ENCODE measurements around the gene MEF2D. TPM values are rescaled to one million over a fixed set of nuclear protein-coding genes. Genes with fewer than 3 reads are reported as not detected.

Gene MEF2D
- total RNA-seq, 2 experiments from 2014 or later = 155 to 162 TPM

DNA sequence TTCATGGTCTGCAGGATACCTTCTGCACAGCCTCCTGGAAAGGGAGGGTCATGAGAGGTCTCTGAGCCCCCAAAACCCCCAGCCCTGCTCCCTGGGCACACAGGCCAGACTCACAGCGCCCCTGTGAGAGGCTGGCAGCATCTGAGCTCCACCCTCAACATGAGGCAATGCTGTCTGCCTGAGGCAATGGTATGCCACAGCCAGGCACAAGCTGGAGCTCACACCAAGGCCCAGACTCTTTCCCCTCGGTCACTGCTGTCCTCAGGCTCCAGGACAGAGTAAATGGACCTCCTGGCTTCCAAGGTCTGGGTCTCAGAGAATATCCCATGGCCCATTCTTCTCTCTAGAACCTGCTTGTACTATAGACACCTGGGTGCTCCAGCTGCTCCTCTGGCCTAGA is 17.2 kb downstream of the MEF2D start:
- ATAC-seq (ENCODE audit: poor library complexity) (no peak), DNase-seq (no peak)
- intact Hi-C loops (cut with DNase I, micrococcal nuclease) = loop anchor here in 1 of 2 experiments (5.0 to 10.0 kb wide), 2 partner anchors 61 to 99 kb away; no protein-coding TSS in a partner anchor
- peak overlapping the region; percentile 67 for H3K27ac Mint-ChIP-seq
- peaks cover 75% of the 10 kb centered on the region for H3K36me3 Mint-ChIP-seq (ENCODE audit: low read depth)
- H3K4me3 Mint-ChIP-seq = no peak overlapping the region
- POLR2A ChIA-PET = interaction anchor here (1.8 to 7.3 kb wide), 2 partner anchors 16 to 22 kb away, joined by 9 to 145 read pairs; partner anchors contain the start of gene MEF2D
- Histone ChIP-seq H3K27me3 (ENCODE audit: control insufficient read depth in 1 of 2, insufficient read depth in 2 of 2, low read length in 2 of 2) (no peaks in the 10 kb centered on the region), H3K4me3 (ENCODE audit: low read length) (no peak overlapping the region), H3K36me3 (ENCODE audit: insufficient read depth, low read length) (peaks cover 67% of the 10 kb centered on the region), H3K4me1 (ENCODE audit: insufficient read depth, low read length) (peaks cover 73% of the 10 kb centered on the region), H3K9me3 (ENCODE audit: control insufficient read depth in 1 of 2, insufficient read depth in 1 of 2, low read length in 2 of 2) (no peaks in the 10 kb centered on the region), H3K27ac (ENCODE audit: low read depth in 1 of 2, low read length in 2 of 2) (no peak overlapping the region)
- no peaks in the 10 kb centered on the region for H3K9me3 Mint-ChIP-seq
- no peak for TF ChIP-seq CTCF (IDR thresholded peaks at IDR 0.05)
- H3K27me3 Mint-ChIP-seq = no peaks in the 10 kb centered on the region
- CTCF ChIA-PET = interaction anchor here (1.6 to 2.1 kb wide), 2 partner anchors 15 to 18 kb away, joined by 4 to 6 read pairs; no protein-coding TSS in a partner anchor
- H3K4me1 Mint-ChIP-seq (ENCODE audit: low read depth) = peaks cover 70% of the 10 kb centered on the region

DNA sequence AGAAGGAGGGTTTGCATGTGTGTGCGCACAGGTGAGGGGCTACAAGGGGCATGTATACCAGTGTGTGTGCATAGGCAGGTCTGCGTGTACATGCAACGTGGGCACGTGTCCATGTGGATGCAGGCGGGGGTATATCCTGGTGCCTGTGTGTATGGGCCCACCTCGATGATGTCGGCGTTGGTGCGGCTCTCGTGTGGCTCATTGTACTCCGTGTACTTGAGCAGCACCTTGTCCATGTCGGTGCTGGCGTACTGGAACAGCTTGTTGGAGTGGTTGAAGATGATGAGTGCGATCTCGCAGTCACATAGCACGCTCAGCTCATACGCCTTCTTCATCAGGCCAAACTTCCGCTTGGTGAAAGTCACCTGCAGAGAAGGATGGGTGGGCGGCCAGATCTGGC is 18.3 kb downstream of the MEF2D start:
- no peaks in the 10 kb centered on the region for H3K9me3 Mint-ChIP-seq

GRCh38 chr1:156481527-156481926 is 19.0 kb downstream of the MEF2D start:
- POLR2A ChIA-PET = interaction anchor here (1.3 to 7.3 kb wide), 6 partner anchors 9 to 120 kb away, joined by 4 to 145 read pairs (median 10); partner anchors contain the start of genes GPATCH4, MEF2D and NAXE
- TF ChIP-seq CTCF (IDR thresholded peaks at IDR 0.05) = no peak
- Histone ChIP-seq H3K27me3 (ENCODE audit: control insufficient read depth in 1 of 2, insufficient read depth in 2 of 2, low read length in 2 of 2) (no peaks in the 10 kb centered on the region), H3K4me3 (ENCODE audit: low read length) (no peak overlapping the region), H3K36me3 (ENCODE audit: insufficient read depth, low read length) (peaks cover 81% of the 10 kb centered on the region), H3K27ac (ENCODE audit: low read depth in 1 of 2, low read length in 2 of 2) (peak overlapping the region; percentile 52 to 62), H3K9me3 (ENCODE audit: control insufficient read depth in 1 of 2, insufficient read depth in 1 of 2, low read length in 2 of 2) (no peaks in the 10 kb centered on the region), H3K4me1 (ENCODE audit: insufficient read depth, low read length) (peaks cover 55% of the 10 kb centered on the region)
- intact Hi-C loops (cut with DNase I, micrococcal nuclease) = loop anchor here (1.0 to 10.0 kb wide), 3 partner anchors 63 to 127 kb away; no protein-coding TSS in a partner anchor
- H3K4me3 Mint-ChIP-seq = peak overlapping the region; percentile 43
- peaks cover 82% of the 10 kb centered on the region for H3K36me3 Mint-ChIP-seq (ENCODE audit: low read depth)
- peak overlapping the region; percentile 94 for H3K27ac Mint-ChIP-seq
- H3K4me1 Mint-ChIP-seq (ENCODE audit: low read depth) = peaks cover 54% of the 10 kb centered on the region
- H3K27me3 Mint-ChIP-seq = no peaks in the 10 kb centered on the region
- peak; percentile 51 for ATAC-seq (ENCODE audit: poor library complexity)
- H3K9me3 Mint-ChIP-seq = no peaks in the 10 kb centered on the region
- CTCF ChIA-PET = interaction anchor here (1.3 to 2.7 kb wide), 10 partner anchors 9 to 127 kb away, joined by 3 to 77 read pairs (median 10); partner anchors contain the start of genes MEF2D and NAXE
- peak in 3 of 14 experiments; percentile 43 to 67 (median 64) for DNase-seq

More for the DNA sequence above, 18.3 kb downstream of the MEF2D start:
- Histone ChIP-seq H3K27me3 (ENCODE audit: control insufficient read depth in 1 of 2, insufficient read depth in 2 of 2, low read length in 2 of 2) (no peaks in the 10 kb centered on the region), H3K4me3 (ENCODE audit: low read length) (no peak overlapping the region), H3K9me3 (ENCODE audit: control insufficient read depth in 1 of 2, insufficient read depth in 1 of 2, low read length in 2 of 2) (no peaks in the 10 kb centered on the region), H3K4me1 (ENCODE audit: insufficient read depth, low read length) (peaks cover 61% of the 10 kb centered on the region), H3K27ac (ENCODE audit: low read depth in 1 of 2, low read length in 2 of 2) (no peak overlapping the region), H3K36me3 (ENCODE audit: insufficient read depth, low read length) (peaks cover 74% of the 10 kb centered on the region)
- POLR2A ChIA-PET = interaction anchor here (0.7 to 7.3 kb wide), 3 partner anchors 8 to 25 kb away, joined by 3 to 145 read pairs (median 4); partner anchors contain the start of gene MEF2D
- H3K27me3 Mint-ChIP-seq = no peaks in the 10 kb centered on the region
- peak overlapping the region; percentile 94 for H3K27ac Mint-ChIP-seq
- no peak for ATAC-seq (ENCODE audit: poor library complexity)
- no peak overlapping the region for H3K4me3 Mint-ChIP-seq
- TF ChIP-seq CTCF (IDR thresholded peaks at IDR 0.05) = no peak
- CTCF ChIA-PET = interaction anchor here (2.1 to 2.7 kb wide), 2 partner anchors 19 to 21 kb away, joined by 6 to 77 read pairs; partner anchors contain the start of gene MEF2D
- DNase-seq = no peak
- intact Hi-C loops (cut with DNase I, micrococcal nuclease) = loop anchor here (1.0 to 10.0 kb wide), 3 partner anchors 17 to 100 kb away; no protein-coding TSS in a partner anchor
- peaks cover 59% of the 10 kb centered on the region for H3K4me1 Mint-ChIP-seq (ENCODE audit: low read depth)
- peaks cover 77% of the 10 kb centered on the region for H3K36me3 Mint-ChIP-seq (ENCODE audit: low read depth)

Data from CD4-positive, alpha-beta T cell (primary cell).